NCI-H446 (cell line): ENCODE data around the gene CADM2.

Experiments
- DNase-seq, 2 experiments: peaks; one replicate each; lab custom pipeline; 2025; lab: John Stamatoyannopoulos, UW

Gene CADM2

DNA sequence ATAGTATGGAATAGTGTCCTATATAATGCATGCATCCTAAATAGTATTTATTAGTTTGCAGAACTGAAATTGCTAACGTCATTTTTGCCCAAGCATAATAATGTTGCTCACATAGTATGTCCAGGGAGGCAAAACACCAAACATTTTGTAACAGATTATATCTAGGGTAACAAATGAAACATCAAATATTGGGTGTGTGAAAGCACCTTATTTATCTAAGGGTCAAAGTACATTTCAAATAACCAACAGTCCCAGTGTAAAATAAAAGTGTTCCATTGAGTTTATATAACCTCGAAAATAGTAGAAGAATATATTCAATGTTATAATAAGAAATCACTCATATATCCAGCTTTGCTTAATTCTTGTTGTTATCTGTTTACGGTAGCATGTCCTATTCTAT, 363.1 kb downstream of the CADM2 start:
- no peak for DNase-seq

DNA sequence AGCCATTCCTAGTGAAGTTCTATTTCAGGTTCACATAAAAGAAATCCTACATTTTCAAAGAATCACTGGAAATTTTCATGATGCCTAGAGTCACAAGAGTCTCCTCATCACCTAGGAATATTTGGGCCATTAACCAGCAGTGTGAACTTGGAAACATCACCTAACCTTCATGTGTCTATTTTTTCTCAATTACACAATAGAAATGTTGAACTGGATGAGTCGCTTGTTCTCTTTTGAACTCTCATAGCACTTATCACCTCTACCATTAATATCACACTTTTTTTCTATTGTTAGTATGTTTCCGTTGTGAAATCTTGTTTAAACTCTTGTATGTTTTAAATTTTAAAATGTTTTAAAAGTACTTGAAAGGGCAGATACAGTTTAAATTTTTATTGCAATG, 371.3 kb downstream of the CADM2 start:
- DNase-seq, result no peak

DNA sequence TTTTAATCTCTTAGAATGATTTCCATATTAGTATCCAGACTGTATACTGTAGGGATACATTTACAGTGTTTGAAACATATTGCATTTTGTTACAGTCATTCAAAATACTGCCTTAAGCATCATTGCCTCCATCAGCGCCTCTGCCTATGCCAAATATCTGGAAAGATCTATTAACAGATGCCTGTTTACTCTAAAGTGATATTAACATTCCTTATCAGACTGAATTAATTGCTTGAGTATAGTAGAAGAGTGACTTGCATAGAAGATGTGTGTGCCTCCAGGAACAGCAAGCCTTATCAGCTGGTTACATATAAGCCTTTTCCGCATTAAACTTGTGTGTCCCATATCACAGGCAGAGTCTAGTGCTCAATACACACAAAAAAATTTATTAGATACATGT, 379.1 kb downstream of the CADM2 start:
- DNase-seq, result no peak

DNA sequence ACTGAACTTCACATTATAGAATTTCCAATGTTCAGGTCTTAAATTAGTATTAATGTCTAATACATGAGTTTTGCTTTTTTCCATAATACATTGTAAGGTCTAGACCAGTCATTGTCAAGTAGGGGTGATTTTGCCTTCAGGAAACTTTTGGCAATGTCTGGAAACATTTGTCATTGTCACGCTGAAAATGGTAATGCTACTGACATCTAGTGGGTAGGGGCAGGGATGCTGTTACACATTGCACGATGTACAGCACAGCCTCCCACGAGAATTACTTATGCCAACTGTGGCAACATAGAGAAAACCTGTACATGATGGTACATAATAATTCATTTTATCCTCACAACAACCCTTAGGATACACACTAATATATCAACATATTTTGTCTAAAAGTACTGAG, 384.1 kb downstream of the CADM2 start:
- peak; percentile 2 to 19 for DNase-seq

DNA sequence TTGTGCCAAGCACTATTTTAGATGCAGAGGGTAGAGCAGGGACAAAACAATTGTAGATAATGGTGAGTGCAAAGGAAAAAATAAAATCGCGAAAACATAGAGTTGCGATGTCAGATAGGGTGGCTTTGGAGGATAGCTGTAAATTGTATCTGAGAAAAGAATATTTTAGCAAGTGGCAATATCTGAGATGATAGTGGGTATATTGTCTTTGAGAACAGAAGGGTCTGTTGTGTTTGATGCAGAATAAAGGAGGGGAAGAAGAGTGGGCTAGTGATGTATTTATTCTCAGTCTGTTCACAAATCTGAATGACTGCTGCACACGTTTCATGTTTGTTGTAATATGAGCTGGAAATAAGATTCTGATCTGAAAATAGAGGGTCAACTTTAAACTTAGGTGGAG, 396.8 kb downstream of the CADM2 start:
- no peak for DNase-seq

DNA sequence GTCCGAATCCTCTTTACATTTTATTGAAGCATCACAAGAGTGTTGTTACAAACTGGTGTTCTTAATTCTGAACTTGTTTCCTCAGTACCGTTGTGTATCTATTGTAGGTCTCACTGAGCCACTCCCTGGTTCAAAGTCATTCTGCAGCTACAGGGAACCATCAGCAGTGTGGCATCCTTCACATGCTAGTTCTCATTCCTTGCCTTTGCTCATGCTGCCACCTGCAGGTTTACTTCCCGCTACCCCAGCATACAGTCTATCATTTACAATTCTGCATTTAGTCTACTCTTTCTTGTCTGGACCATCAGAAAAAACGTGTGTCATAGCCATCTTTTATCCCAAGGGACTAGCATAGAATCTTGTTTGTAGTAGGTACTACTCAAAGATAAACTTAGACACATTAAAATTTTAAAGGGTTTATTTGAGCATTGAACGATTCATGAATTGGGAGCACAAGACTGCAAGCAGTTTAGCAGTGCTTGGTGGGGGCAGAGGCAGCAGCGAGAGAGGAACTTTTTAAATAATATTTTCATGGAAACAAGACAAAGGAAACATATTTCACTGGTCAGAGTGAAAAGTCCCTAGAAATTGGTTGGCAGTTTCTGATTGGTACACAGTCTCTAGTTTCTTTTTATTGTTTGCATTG, 402.1 kb downstream of the CADM2 start:
- peak; percentile 3 to 42 for DNase-seq

DNA sequence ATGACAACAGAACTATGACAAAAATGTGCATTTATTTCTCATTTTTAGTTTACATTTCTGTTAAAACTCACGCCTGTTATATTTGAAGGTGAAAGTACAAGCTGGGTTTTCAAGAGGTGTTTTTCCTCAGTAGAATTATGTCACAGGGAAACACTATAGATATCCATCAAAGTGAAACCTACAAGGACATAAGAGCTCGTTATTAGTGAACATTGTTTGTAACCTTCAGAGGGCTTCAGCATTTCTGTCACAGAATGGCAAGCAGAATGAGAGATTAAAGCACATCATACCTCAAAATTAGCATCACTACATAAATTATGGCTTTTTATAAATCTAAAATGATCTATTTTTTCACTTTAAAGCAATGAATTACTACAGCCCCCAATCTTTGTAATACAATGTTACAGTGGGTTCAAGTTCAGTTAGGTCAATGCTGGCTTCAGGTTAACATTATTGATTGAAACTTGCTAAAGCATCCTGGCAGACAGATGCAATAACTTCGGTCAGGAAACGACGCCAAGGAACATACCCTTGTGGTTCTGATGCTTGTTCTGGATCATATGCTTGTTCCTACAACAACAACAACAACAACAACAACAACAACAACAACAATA, 405.6 kb downstream of the CADM2 start:
- no peak for DNase-seq

DNA sequence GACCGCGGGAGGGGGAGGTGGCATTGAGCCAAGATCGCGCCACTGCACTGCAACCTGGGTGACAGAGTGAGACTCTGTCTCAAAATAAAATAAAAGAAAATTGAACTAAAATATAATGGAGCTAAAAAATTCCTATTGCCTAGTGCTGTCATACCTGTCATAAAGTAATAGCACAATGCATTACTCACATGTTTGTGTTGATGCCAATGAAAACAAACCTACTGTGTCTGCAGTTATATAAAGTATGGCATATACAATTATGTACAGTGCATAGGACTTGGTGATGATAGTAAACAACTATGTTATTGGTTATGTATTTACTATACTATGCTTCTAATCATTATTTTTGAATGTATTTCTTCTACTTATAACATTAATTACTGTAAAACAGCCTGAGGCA, 411.6 kb downstream of the CADM2 start:
- no peak for DNase-seq

DNA sequence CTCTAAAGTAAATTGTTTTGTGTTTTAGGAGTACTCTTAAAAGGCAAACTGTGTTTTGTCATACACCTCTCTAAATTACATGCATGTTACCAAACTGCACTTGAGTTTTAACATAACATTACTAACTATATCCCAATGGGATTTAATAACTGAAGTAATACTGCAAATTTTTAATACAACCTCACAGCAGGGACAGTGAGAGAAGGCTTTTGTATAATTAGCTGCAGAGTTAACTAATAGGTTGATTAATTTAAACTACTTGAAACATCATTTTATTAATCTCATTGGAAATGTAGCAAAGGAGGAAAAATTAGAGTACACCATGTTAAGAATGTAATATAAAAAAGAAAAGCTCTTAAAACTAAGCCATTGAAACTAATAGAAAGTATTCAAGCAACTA, 417.3 kb downstream of the CADM2 start:
- DNase-seq, result no peak

DNA sequence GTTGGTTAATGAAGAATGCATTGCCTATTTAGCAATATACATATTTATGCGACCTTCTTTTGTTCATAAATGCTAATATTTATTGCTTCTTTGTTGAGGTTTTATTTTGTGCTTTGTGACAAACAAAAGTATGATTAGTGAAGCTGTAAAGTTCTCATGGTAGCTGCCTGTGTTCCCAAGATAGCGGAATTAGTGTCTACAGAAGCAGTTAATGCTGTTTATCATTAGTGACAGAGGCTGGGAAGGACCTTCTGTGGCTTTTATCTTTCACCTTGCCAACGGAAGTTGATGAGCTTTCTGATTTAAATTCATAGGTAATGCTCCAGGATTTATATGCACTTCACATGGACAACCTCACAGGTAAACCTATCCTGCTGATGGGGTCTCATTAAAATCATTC, 418.3 kb downstream of the CADM2 start:
- no peak for DNase-seq

DNA sequence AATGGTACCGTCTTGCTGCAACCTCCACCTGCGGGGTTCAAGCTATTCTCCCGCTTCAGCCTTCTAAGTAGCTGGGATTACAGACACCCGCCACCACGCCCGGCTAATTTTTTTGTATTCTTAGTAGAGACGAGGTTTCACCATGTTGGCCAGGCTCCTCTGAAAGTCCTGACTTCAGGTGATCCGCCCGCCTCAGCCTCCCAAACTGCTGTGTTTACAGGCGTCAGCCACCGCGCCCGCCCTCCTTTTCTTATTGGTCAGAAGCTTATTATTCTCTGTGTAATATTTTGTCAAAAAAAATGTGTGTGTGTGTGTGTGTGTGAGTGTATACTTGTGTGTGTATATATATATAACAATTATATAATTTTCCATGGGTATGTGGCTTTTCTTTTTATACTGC, 425.6 kb downstream of the CADM2 start:
- no peak for DNase-seq

DNA sequence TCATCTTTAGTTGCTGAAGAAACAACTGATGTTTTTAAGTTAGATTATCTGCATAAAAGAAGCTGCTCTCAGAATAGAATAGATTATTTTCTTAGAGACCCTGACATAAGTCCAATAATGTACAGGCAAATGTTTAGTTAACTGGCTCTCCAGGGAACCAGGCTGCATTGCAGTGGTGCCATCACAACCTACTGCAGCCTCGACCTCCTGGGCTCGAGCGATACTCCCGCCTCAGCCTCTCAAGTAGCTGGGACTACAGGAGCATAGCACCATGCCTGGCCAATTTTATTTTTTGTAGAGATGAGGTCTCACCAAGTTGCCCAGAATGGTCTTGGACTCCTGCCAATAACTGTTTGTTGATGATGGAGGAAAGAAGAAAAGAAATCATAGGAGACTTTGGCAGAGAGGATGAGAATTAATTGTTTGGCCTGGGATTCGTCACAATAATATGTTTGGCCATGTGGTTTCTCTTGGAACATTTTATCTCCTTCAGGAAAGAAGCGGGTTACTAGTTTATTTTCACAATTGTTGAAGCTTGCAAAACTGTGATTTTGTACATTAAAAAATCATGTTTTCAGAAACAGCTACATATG, 429.2 kb downstream of the CADM2 start:
- DNase-seq, result peak; percentile 51 to 68

DNA sequence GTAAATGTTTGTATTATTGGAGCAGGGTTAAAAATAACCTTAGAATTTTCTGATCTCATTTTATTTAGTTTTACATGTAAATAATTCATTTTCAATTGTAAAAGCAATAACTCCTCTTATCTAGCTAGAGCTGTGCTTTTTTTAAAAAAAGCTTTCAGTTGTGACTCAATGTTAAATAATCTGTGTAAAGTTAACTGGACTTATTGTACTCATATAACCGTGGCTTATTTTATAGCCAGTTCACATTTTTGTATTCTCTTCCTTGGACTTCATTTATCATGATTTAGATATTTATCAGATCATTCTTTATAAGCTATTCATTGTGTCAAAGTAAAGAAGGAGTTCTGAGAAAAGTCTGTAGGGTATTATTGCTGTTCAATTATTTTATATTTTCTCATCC, 435.6 kb downstream of the CADM2 start:
- DNase-seq, result no peak

DNA sequence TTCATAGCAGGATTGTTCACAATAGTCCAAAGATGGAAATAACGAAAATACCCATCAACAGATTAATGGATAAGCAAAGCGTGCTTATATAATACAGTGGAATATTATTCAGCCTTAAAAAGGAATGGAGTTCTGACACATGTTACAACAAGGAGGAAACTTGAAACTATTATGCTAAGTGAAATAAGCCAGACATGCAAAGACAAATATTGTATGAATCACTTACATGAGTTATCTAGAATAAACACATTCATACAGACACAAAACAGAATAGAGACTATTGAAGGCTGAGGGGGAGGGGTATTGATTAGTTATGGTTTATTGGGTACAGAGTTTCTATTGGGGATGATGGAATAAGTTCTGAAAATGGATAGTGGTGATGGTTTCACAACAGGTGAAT, 438.6 kb downstream of the CADM2 start:
- DNase-seq, result no peak

DNA sequence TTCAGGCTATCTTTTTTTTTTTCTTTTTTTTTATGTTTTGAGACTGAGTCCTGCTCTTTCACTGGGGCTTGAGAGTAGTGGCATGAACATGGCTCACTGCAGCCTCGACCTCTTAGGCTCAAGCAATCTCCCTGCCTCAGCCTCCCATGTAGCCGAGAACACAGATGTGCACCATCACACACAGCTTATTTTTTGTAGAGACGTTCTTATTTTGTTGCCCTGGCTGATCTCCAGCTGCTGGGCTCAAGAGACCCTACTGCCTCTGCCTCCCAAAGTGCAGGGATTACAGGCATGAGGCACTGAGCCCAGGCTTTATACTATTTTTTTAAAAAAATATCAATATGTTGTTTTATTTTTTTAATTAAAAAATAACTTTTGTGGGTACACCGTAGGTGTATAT, 467.3 kb downstream of the CADM2 start:
- DNase-seq, result no peak

DNA sequence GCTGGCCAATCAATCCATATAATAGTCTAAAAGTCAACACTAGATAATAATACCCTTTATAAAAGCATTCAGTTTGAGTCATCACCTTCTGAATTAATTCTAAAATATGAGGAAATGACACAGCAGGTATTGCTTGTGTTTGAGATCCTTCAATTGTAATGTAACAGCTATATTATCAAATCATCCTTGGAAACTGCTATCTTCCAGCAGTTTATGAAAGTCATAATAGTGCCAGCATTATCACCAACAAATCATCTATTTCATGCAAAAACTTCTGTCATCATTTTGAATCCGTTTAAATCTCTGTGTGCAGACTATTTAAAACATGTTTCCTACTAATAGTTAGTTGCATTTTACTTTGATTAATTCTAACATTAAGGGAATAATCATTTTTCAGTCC, 468.7 kb downstream of the CADM2 start:
- no peak for DNase-seq

DNA sequence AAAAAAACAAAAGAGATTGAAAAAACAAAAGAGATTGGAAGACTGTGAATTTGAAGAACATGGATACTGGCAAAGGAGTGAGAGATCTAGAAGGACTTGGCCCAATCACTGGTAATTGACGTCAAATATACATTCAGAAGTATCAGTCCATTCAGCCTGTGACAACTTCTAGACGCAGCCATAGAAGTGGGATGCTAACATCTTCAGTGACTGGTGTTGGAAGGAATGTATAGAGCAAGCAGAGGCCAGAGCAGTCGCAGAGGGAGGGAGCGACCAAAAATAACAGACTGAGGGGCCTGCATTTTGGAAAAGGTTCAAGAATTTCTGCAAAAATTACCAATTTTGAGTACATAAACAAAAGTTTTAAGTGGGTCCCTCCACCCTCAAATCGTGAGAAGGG, 473.3 kb downstream of the CADM2 start:
- DNase-seq, result no peak

DNA sequence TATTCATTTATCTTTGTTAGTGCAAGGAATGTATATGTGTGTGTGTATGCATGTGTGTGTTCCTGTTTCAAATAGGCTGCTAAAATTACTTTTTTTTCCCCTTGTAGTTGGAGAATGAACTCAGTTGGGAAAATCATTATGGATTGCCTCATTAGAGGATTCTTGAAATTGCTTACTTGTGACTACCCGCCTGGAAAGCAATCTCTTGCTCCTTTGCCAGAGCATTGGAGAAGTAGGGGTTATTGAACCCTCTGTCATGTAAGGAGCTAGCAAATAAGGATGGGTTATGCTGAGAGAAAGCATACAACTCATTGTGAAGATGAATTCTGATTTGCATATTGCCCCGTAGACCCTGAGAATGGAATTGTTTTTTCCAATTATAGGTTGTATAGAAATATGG, 474.5 kb downstream of the CADM2 start:
- DNase-seq, result no peak

DNA sequence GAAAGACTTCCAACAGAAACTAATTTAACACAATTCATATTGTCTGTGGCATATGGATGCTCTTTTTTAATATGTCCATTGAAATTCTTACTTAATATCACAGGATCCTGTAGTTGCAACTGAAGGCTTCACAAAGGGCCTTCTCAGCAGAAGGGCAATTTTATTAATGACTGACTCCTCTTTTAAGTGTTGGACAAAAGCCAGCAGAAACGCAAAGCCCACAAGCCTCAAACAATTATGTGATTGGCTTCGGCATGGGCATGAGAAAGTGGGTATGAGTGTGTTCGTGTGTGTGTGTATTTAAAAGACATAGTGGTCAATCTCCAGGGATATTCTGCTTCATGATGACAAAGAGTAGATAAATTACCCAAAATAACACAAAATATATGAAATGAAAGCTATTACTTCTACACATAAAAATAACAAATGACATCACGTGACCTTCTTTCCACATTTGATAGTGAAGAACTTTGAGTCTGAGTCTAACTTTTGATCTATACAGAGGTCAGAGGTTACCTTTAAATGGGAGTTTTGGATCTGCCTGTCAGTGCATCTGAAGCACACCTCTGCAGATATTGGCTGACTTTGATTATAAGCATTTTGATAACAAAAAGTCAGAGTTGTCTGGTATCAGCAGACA, 496.9 kb downstream of the CADM2 start:
- no peak for DNase-seq

DNA sequence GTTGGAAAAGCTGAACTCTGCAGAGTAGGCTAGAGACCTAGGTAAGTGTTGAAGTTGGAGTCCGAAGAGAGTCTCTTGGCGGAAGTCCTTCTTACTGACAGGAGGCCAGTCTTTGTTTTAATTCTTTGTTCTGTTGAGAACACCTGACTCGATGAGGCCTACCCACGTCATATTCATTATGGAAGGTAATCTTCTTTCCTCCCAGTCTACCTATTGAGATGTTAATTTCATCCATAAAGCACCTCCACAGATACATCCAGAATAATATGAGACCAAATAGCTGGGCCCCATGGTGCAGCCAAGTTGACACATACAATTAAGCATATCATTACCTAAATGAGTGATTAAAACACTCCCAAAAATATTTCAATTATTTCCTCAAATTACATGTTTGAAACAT, 515.5 kb downstream of the CADM2 start:
- DNase-seq, result no peak

DNA sequence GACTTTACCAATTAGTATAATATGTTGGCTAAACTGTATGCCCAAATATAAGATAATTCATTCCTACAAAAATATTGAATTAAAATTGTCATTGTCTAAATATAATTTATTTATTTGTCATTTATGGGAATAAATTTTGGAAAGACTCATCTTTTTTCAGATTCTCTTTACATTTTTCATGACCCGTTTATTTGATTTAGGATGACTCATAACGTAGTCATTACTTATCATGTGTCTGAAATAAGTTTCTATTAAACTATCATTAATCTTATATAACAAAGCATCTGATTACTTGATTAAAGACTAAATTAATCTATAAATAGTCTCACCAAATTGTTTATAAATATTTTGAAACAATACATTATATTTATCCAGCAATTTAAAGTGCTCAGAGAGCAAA, 516.6 kb downstream of the CADM2 start:
- DNase-seq, result no peak

DNA sequence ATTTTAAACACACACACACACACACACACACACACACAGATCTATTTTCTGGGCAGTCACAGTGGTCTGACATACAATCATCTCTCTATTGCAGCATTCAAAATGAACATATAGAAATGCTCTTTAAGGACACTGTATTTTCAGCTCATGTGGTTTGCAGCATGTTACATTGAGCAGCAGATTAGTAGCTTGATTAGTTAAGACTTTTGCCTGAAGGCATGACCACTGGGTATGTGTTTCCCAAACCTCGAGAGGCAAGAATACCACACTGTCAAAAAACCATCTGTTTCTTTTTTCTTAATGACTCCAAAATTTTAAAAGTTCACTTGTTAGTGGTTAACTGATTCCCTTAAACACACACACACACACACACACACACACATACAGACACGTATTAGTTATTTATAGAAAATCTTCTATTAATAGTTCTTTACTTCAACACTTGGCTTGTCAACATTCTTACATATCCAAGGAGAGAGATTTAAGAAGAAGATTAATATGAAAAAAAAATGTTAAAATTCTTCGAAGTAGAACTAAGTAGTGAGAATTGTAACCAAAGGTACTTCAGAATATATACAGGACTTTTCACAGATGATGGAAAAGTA, 518.2 kb downstream of the CADM2 start:
- no peak for DNase-seq
